GM10266 (cell line): ENCODE data around the gene EIF3F.

Experiments used
- DNase-seq: peaks from one replicate; pipeline ENCODE4 v3.0.0; 2012; ENCODE audit errors: extremely low spot score
- TF ChIP-seq, protein P1 (sequence below): IDR thresholded peaks from 2 replicates; pipeline ENCODE4 v1.5.1; 2012; ENCODE audit warnings: mild to moderate bottlenecking, low read depth; ENCODE audit not compliant: control insufficient read depth, insufficient read depth; ENCODE audit errors: missing control alignments

EIF3F gene

DNA sequence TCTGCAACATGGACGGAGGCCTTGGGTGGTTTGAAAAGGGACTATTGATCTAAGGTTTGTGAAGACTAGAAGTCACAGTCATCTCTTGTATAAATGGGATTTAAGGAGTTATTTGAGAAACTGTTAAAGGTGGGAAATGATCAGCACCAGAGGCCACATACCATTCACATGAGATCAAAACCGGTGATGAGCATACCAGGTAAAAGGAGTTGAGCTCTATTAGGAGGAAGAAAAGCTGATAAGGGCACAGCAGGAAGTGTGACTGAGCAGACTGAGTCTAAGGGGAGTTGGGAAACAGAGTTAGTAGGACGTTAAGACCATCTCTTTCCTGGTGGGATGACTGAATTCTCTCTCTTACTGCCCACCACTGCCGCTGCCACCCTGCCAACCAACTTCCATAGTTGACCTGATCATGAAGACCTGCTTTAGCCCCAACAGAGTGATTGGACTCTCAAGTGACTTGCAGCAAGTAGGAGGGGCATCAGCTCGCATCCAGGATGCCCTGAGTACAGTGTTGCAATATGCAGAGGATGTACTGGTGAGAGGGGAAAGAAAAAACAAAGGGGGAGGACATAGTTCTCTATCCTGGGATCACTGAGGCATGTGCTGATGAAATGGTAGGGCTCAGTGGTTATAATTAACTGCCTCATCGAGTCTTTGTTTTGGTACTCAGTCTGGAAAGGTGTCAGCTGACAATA lies 7.6 kb downstream of the EIF3F start:
- TF ChIP-seq, protein P1, sequence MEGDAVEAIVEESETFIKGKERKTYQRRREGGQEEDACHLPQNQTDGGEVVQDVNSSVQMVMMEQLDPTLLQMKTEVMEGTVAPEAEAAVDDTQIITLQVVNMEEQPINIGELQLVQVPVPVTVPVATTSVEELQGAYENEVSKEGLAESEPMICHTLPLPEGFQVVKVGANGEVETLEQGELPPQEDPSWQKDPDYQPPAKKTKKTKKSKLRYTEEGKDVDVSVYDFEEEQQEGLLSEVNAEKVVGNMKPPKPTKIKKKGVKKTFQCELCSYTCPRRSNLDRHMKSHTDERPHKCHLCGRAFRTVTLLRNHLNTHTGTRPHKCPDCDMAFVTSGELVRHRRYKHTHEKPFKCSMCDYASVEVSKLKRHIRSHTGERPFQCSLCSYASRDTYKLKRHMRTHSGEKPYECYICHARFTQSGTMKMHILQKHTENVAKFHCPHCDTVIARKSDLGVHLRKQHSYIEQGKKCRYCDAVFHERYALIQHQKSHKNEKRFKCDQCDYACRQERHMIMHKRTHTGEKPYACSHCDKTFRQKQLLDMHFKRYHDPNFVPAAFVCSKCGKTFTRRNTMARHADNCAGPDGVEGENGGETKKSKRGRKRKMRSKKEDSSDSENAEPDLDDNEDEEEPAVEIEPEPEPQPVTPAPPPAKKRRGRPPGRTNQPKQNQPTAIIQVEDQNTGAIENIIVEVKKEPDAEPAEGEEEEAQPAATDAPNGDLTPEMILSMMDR: no peak
- no peak for DNase-seq

DNA sequence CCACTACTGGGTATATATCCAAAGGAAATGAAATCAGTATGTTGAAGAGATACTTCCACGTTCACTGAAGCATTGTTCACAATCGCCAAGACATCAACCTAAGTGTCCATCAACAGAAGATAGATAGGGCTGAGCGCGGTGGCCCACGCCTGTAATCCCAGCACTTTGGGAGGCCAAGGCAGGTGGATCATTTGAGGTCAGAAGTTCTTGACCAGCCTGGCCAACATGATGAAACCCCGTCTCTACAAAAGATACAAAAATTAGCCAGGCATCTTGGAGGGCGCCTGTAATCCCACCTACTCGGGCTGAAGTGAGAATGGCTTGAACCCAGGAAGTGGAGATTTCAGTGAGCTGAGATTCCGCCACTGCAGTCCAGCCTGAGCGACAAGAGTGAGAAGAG lies 12.7 kb downstream of the EIF3F start:
- no peak for DNase-seq
- TF ChIP-seq, protein P1: no peak

DNA sequence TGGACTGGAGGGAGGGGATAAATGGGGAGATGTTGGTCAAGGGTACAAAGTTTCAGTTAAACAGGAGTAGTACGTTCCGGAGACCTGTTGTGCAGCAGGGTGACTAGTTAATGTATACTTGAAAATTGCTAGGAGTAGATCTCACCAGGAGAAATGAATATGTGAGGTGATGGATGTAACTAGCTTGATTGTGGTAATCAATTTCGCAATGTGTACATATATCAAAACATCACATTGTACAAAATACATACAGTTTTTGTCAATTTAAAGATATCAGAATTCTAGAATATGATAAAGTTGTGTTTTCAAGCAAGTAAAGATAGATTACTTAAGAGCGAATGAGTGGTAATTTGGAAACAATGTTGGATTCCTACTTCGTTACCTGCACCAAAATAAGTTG lies 13.3 kb downstream of the EIF3F start:
- TF ChIP-seq, protein P1: no peak

DNA sequence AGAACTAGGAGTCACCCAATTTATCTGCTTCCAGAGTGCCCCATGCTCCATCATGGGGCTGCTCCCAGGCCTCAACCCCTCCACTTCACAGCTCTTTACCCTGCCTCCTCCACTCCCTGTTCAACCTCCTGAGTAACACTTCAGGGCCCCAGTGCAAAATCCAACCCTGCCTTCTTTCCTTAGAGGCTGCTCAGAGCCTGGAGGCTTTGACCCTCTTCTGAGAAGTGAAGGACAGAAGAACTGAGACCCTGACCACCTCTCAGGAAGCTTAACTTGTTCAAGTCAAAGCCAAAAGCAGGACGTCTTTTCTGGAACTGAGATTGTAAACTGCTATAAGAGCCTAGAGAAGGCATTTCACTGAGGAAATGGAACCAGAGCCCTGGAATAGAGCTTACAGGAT lies 15.5 kb downstream of the EIF3F start:
- TF ChIP-seq, protein P1: no peak

More for the DNA sequence above, 13.3 kb downstream of the EIF3F start:
- no peak for DNase-seq

DNA sequence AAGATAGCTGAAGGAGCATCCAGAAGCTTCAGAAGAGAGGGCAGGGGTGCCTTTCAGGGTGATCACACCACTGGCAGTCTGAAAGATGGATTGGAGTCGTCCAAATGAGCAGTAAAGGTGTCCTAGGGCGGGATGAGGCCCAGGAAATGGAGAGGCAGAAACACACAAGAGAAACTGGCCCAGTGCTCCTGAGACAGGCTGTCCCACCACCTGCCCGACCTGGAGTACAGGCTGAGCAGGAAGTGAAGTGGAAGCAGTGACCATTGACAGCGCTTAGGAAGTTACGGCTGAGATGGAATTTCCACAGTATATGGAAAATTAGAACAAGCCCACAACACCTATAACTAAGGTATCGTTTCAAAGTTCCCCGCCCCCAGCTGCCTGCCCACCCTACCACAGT lies 16.1 kb downstream of the EIF3F start:
- TF ChIP-seq, protein P1: no peak
- no peak for DNase-seq

More for the DNA sequence above, 15.5 kb downstream of the EIF3F start:
- DNase-seq: no peak

DNA sequence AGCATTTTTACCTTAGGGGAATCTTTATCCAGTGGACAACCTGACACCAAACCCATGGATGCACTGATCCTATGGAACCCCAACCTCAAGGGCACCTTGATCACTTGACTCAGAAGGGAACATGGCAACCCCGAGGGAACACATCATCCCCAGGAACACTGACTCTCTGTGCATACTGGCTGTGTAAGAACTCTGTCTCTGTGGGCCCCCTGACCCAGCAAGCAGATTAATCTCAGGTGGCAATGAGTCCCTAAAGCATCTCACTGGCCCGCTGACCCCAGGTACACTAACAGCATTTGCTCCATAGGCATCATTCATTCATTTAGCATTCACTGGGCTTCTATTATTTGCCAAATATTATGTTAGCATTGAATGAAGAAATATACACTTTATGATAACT lies 16.9 kb downstream of the EIF3F start:
- TF ChIP-seq, protein P1: no peak
- DNase-seq: no peak

DNA sequence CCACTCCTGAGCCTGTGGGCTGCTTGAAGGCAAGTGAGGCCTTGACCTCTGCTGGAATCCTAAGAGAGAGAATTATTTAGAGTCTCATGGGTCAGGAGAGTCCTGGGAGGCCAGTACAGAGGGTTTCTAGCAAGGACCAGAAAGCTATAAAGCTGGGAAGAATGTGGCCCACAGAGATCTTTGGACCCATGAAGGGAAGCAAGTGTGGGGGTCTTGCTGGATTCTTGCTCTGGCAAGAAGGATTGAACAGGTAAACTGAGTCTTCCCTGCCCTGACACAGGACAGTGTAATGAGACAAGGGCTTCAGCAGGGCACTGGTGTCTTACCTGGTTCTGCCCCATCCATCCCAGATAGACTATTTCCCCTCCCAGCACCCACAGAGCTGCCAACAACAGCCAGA lies 18.4 kb downstream of the EIF3F start:
- no peak for DNase-seq
- TF ChIP-seq, protein P1: no peak
